Uterus (tissue), 2 donors: Measurements from ENCODE around the gene TMCO4.

ENCODE experiments used
- CTCF ChIP-seq, 4 experiments: fragments of 200-600 bp in 2 of 4; fragments of 450-650 bp in 2 of 4; sonication (generic) in 2 of 4; IDR thresholded peaks; one replicate each; pipeline ENCODE4 v1.5.1; 2016 to 2019; ENCODE audit warnings: antibody characterized with exemption in 4 of 4, mild to moderate bottlenecking in 2 of 4, moderate library complexity in 1 of 4
- POLR2A ChIP-seq, 2 donors: fragments of 450-650 bp; IDR thresholded peaks; one replicate each; pipeline ENCODE4 v1.6.1; 2016; ENCODE audit warnings: antibody characterized with exemption in 2 of 2, mild to moderate bottlenecking in 1 of 2, moderate library complexity in 1 of 2

DNA sequence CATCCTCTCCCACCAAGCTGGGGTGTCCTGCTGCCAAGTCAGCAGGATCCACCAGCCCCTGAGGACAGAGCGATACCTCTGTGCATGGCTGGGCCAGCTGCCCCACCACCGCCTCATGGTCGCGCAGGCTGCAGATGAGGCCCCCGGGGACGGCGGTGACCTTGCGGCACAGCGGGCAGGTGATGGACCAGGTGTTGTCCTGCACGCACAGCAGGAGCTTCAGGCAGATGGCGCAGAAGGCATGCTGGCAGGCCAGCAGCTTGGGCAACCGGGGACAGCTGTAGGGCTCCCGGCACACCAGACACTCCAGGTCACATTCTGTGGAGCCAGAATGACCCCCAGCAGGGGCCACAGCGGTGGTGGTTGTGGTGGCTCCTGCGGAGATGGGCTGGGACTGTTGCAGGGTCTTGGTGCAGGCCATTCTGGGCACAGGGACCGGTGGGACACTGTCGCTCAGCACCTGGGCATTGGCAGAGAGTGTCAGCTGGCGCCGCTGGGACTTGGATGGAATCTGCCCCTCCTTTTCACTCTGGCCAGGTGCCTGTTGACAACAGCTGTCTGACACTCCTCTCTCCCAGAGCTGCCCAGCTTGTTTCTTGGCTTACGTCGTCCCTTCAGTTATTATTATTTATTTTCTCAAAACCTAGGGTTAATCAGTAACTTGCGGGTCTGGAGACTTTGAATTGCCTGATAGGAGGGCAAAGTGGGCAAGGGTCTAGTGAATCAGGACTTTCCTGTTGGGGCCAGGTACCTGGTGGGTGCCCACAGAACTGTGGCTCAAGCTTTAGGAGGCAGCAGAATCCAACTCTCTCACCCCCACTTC, 15.2 kb upstream of the TMCO4 start, which contains the start of gene RNF186:
- TF ChIP-seq POLR2A (IDR thresholded peaks at IDR 0.05) = no peak
- TF ChIP-seq CTCF (IDR thresholded peaks at IDR 0.05) = no peak
